Keratinocyte (primary cell): ENCODE data around the gene RABL2B. TPM values are rescaled to one million over a fixed set of nuclear protein-coding genes. Genes with fewer than 3 reads are reported as not detected.

Source experiments
- DNase-seq: peaks from one replicate; pipeline ENCODE4 v3.0.0-alpha.2; 2011; ENCODE audit warnings: low read depth, missing footprints, low spot score
- FAIRE-seq: peaks from 2 replicates; lab custom pipeline; 2011; peaks lifted over from hg19 to GRCh38; lab: Jason Lieb, UNC
- H2AFZ ChIP-seq: 2 replicates; pipeline ENCODE4 v1.6.0; 2012; ENCODE audit warnings: low read length, control low read depth, inconsistent platforms; ENCODE audit not compliant: control insufficient read depth
- H3K27ac ChIP-seq: 2 replicates; pipeline ENCODE4 v1.5.1; 2011; ENCODE audit warnings: low read length; ENCODE audit not compliant: control insufficient read depth, insufficient read depth
- H3K27me3 ChIP-seq: 3 replicates; pipeline ENCODE4 v1.6.0; 2011; ENCODE audit warnings: low read length; ENCODE audit not compliant: control insufficient read depth, insufficient read depth; ENCODE audit errors: extremely low read depth
- H3K36me3 ChIP-seq, 2 experiments: 2 replicates in 1 of 2; 3 replicates in 1 of 2; pipeline ENCODE4 v1.5.1; 2011; ENCODE audit warnings: low read length in 2 of 2, mild to moderate bottlenecking in 1 of 2; ENCODE audit not compliant: control insufficient read depth in 2 of 2, insufficient read depth in 2 of 2; ENCODE audit errors: extremely low read depth in 1 of 2
- H3K4me1 ChIP-seq: 3 replicates; pipeline ENCODE4 v1.5.1; 2011; ENCODE audit warnings: low read length; ENCODE audit not compliant: control insufficient read depth, insufficient read depth; ENCODE audit errors: extremely low read depth
- H3K4me2 ChIP-seq: 3 replicates; pipeline ENCODE4 v1.6.0; 2011; ENCODE audit warnings: low read depth, low read length; ENCODE audit not compliant: control insufficient read depth, insufficient read depth; ENCODE audit errors: extremely low read depth
- H3K4me3 ChIP-seq, 3 experiments: fragments of 200-600 bp in 1 of 3; sonication (generic) in 1 of 3; 2 replicates in 2 of 3; 3 replicates in 1 of 3; pipeline ENCODE4 v1.5.1; 2011 to 2016; ENCODE audit warnings: low read length in 3 of 3, mild to moderate bottlenecking in 3 of 3, control low read depth in 2 of 3, inconsistent platforms in 1 of 3, low read depth in 1 of 3, mixed read lengths in 1 of 3, mixed run types in 1 of 3, moderate library complexity in 1 of 3; ENCODE audit not compliant: control insufficient read depth in 2 of 3, insufficient read depth in 2 of 3; ENCODE audit errors: extremely low read depth in 1 of 3
- H3K79me2 ChIP-seq: 2 replicates; pipeline ENCODE4 v1.6.0; 2012; ENCODE audit warnings: low read length; ENCODE audit not compliant: control insufficient read depth, insufficient read depth
- H3K9ac ChIP-seq: 3 replicates; pipeline ENCODE4 v1.6.0; 2011; ENCODE audit warnings: low read length; ENCODE audit not compliant: control insufficient read depth, insufficient read depth; ENCODE audit errors: extremely low read depth
- H3K9me1 ChIP-seq: 3 replicates; pipeline ENCODE4 v1.6.0; 2011; ENCODE audit warnings: low read length; ENCODE audit not compliant: control insufficient read depth, insufficient read depth; ENCODE audit errors: extremely low read depth
- H3K9me3 ChIP-seq: 2 replicates; pipeline ENCODE4 v1.5.1; 2012; ENCODE audit warnings: low read depth, low read length; ENCODE audit not compliant: control insufficient read depth
- H4K20me1 ChIP-seq: 3 replicates; pipeline ENCODE4 v1.6.0; 2011; ENCODE audit warnings: low read length; ENCODE audit not compliant: control insufficient read depth, insufficient read depth; ENCODE audit errors: extremely low read depth
- EZH2 ChIP-seq: IDR thresholded peaks from one replicate; pipeline ENCODE4 v1.6.1; 2012; ENCODE audit warnings: inconsistent platforms, mild to moderate bottlenecking, low read length, moderate library complexity
- dilution Hi-C: fragments of 300-500 bp; cut with MboI; formaldehyde crosslinking; loops from one replicate; pipeline ENCODE4 v1.7.0; 2020; ENCODE audit warnings: low sequenced_read_pairs; ENCODE audit not compliant: extremely low pct_ligation_motif_present
- polyA plus RNA-seq, 5 experiments: library from polyadenylated mRNA; depleted of rRNA in 3 of 5; stranded (reverse) in 3 of 5; stranded (forward) in 1 of 5; unstranded in 1 of 5; fragments of >200 nt; gene quantifications; 1 replicate in 1 of 5; 2 replicates in 3 of 5; 3 replicates in 1 of 5; pipeline versions ENCODE4 v1.2.1 to v1.2.3, GENCODE V29; 2011 to 2012; ENCODE audit warnings: missing spikeins in 2 of 5, low read depth in 1 of 5, low replicate concordance in 1 of 5
- TF ChIP-seq, protein P1 (sequence below), 3 experiments: IDR thresholded peaks in 1 of 3; conservative IDR thresholded peaks in 1 of 3; optimal IDR thresholded peaks in 1 of 3; 2 replicates in 2 of 3; 3 replicates in 1 of 3; pipeline versions ENCODE3 to v1.5.1; 2011; ENCODE audit warnings: low read length in 3 of 3, mild to moderate bottlenecking in 3 of 3, moderate library complexity in 2 of 3, control low read depth in 1 of 3, inconsistent platforms in 1 of 3; ENCODE audit not compliant: insufficient read depth in 2 of 3; ENCODE audit errors: extremely low read depth in 1 of 3

Gene RABL2B
- polyA plus RNA-seq, 1 donor (not counting 4 experiments of a cell fraction or from before 2014, with no cell fraction given) = 29.8 TPM

DNA sequence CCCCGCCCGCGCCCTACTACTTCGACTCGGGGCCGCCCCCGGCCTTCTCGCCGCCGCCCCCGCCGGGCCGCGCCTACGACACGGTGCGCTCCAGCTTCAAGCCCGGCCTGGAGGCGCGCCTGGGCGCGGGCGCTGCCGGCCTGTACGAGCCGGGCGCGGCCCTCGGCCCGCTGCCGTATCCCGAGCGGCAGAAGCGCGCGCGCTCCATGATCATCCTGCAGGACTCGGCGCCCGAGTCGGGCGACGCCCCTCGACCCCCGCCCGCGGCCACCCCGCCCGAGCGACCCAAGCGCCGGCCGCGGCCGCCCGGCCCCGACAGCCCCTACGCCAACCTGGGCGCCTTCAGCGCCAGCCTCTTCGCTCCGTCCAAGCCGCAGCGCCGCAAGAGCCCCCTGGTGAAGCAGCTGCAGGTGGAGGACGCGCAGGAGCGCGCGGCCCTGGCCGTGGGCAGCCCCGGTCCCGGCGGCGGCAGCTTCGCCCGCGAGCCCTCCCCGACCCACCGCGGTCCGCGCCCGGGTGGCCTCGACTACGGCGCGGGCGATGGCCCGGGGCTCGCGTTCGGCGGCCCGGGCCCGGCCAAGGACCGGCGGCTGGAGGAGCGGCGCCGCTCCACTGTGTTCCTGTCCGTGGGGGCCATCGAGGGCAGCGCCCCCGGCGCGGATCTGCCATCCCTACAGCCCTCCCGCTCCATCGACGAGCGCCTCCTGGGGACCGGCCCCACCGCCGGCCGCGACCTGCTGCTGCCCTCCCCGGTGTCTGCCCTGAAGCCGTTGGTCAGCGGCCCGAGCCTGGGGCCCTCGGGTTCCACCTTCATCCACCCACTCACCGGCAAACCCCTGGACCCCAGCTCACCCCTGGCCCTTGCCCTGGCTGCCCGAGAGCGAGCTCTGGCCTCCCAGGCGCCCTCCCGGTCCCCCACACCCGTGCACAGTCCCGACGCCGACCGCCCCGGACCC is 62.9 kb downstream of the RABL2B start:
- dilution Hi-C loops = no loop called here
- Histone ChIP-seq H4K20me1 (no peaks in the 10 kb centered on the region), H3K9ac (no peak overlapping the region), H3K4me1 (no peaks in the 10 kb centered on the region), H3K4me2 (no peak overlapping the region), H3K27me3 (peaks cover 22% of the 10 kb centered on the region), H3K4me3 (no peak overlapping the region), H3K9me3 (no peaks in the 10 kb centered on the region), H3K79me2 (no peaks in the 10 kb centered on the region), H2AFZ (no peak overlapping the region), H3K27ac (no peak overlapping the region), H3K9me1 (no peaks in the 10 kb centered on the region), H3K36me3 (no peaks in the 10 kb centered on the region)
- FAIRE-seq (no peak), DNase-seq (no peak)
- TF ChIP-seq, protein P1, sequence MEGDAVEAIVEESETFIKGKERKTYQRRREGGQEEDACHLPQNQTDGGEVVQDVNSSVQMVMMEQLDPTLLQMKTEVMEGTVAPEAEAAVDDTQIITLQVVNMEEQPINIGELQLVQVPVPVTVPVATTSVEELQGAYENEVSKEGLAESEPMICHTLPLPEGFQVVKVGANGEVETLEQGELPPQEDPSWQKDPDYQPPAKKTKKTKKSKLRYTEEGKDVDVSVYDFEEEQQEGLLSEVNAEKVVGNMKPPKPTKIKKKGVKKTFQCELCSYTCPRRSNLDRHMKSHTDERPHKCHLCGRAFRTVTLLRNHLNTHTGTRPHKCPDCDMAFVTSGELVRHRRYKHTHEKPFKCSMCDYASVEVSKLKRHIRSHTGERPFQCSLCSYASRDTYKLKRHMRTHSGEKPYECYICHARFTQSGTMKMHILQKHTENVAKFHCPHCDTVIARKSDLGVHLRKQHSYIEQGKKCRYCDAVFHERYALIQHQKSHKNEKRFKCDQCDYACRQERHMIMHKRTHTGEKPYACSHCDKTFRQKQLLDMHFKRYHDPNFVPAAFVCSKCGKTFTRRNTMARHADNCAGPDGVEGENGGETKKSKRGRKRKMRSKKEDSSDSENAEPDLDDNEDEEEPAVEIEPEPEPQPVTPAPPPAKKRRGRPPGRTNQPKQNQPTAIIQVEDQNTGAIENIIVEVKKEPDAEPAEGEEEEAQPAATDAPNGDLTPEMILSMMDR (optimal IDR thresholded peaks at IDR 0.05 in 1 of 3, IDR thresholded peaks at IDR 0.05 in 1 of 3, conservative IDR thresholded peaks at IDR 0.05 in 1 of 3; ENCODE audit: extremely low read depth in 1 of 3, insufficient read depth in 2 of 3, low read length in 3 of 3) = no peak
- TF ChIP-seq EZH2 = peak; percentile 78

DNA sequence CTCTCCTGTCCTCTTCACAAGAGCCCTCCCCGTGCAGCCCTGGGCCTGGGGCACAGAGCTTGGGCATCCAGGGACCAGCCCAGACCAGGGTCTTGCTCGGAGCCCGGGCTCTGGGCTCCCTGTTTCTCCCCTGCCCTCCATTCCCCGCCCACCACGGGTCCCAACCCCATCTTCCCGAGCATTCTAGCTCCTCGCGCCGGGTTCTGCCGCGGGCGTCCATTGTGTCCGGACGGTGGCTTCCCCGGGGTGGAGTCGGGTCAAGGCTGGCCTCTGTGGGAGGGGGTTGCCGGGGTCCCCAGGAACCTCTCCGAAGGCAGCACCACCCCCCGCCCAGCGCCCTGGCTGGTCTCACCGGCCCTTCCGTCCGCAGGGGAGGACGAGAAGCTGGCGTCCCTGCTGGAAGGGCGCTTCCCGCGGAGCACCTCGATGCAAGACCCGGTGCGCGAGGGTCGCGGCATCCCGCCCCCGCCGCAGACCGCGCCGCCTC is 63.6 kb downstream of the RABL2B start:
- no peak overlapping the region for H3K4me3 ChIP-seq
- H3K9ac ChIP-seq = no peak overlapping the region
- H3K79me2 ChIP-seq = no peaks in the 10 kb centered on the region
- H3K27me3 ChIP-seq = peaks cover 22% of the 10 kb centered on the region
- DNase-seq (no peak), FAIRE-seq (no peak)
- peaks cover 0 to 2% of the 10 kb centered on the region in 2 experiments for H3K36me3 ChIP-seq
- H3K9me3 ChIP-seq = no peaks in the 10 kb centered on the region
- dilution Hi-C loops = no loop called here
- no peak overlapping the region for H2AFZ ChIP-seq
- H3K27ac ChIP-seq = no peak overlapping the region
- no peaks in the 10 kb centered on the region for H3K4me1 ChIP-seq
- no peak overlapping the region for H3K4me2 ChIP-seq
- no peak for TF ChIP-seq EZH2
- TF ChIP-seq, protein P1 (optimal IDR thresholded peaks at IDR 0.05 in 1 of 3, IDR thresholded peaks at IDR 0.05 in 1 of 3, conservative IDR thresholded peaks at IDR 0.05 in 1 of 3; ENCODE audit: extremely low read depth in 1 of 3, insufficient read depth in 2 of 3, low read length in 3 of 3) = no peak
- no peaks in the 10 kb centered on the region for H3K9me1 ChIP-seq
- H4K20me1 ChIP-seq = no peaks in the 10 kb centered on the region
